ENCODE data around the gene DLGAP1.

- TF ChIP-seq ZNF274 (IDR thresholded peaks at IDR 0.05; ENCODE audit: low read depth, low read length), result no peak
- no peak for TF ChIP-seq YY1 (IDR thresholded peaks at IDR 0.05; ENCODE audit: insufficient read depth, insufficient read length)
- no peak for TF ChIP-seq SUZ12 (IDR thresholded peaks at IDR 0.05; ENCODE audit: extremely low read depth, insufficient read depth, insufficient read length)
These were observed 925.5 kb downstream of the DLGAP1 start for GRCh38 chr18:3529601-3530000.
